Lung (tissue), 12 donors: ENCODE measurements around the gene ARMC7. TPM values are rescaled to one million over a fixed set of nuclear protein-coding genes. Genes with fewer than 3 reads are reported as not detected.

Source experiments
- ATAC-seq: fragments of 200-7000 bp; cut with Tn5 transposase; one replicate; pipeline ENCODE4 v1.9.1; 2020; ENCODE audit warnings: moderate number of reproducible peaks; ENCODE audit not compliant: insufficient read depth, low FRiP score
- DNase-seq, 3 donors: peaks; one replicate each; pipeline ENCODE4 v3.0.0-alpha.2; 2013 to 2017
- H3K27ac ChIP-seq, 2 donors: one replicate each; pipeline ENCODE4 v1.5.1; 2013; ENCODE audit warnings: mild to moderate bottlenecking in 2 of 2, moderate library complexity in 2 of 2, control low read depth in 1 of 2, inconsistent platforms in 1 of 2, low read depth in 1 of 2, low read length in 1 of 2
- H3K27me3 ChIP-seq, 3 donors: one replicate each; pipeline ENCODE4 v1.5.1; 2013; ENCODE audit warnings: low read length in 2 of 3; ENCODE audit not compliant: control insufficient read depth in 3 of 3, insufficient read depth in 3 of 3
- H3K36me3 ChIP-seq, 4 donors: one replicate each; pipeline ENCODE4 v1.5.1; 2013; ENCODE audit warnings: low read length in 4 of 4, mild to moderate bottlenecking in 1 of 4, moderate library complexity in 1 of 4; ENCODE audit not compliant: control insufficient read depth in 4 of 4, insufficient read depth in 4 of 4
- H3K4me1 ChIP-seq, 5 donors: one replicate each; pipeline ENCODE4 v1.5.1; 2013; ENCODE audit warnings: low read length in 5 of 5, mild to moderate bottlenecking in 2 of 5, moderate library complexity in 1 of 5; ENCODE audit not compliant: control insufficient read depth in 5 of 5, insufficient read depth in 5 of 5
- H3K4me3 ChIP-seq: one replicate; pipeline ENCODE4 v1.5.1; 2013; ENCODE audit warnings: mild to moderate bottlenecking, control low read depth, moderate library complexity
- H3K9ac ChIP-seq, 2 donors: one replicate each; pipeline ENCODE4 v1.5.1; 2013; ENCODE audit warnings: low read length in 2 of 2, control low read depth in 1 of 2; ENCODE audit not compliant: insufficient read depth in 1 of 2
- H3K9me3 ChIP-seq, 4 donors: one replicate each; pipeline ENCODE4 v1.5.1; 2013; ENCODE audit warnings: low read length in 3 of 4, mild to moderate bottlenecking in 1 of 4, moderate library complexity in 1 of 4; ENCODE audit not compliant: control insufficient read depth in 4 of 4, insufficient read depth in 3 of 4
- CTCF ChIP-seq: IDR thresholded peaks from 2 replicates; pipeline ENCODE4 v1.5.1; 2012; ENCODE audit warnings: mild to moderate bottlenecking; ENCODE audit errors: control extremely low read depth, extremely low read depth
- WGBS, 2 donors: extraction: QIAGEN DNeasy Blood & Tissue Kit; methylation state at CpG; one replicate each; pipeline ENCODE4 v1.1.7; 2013; 5-methylcytosine and 5-hydroxymethylcytosine counted together
- polyA plus RNA-seq, 2 donors: library from polyadenylated mRNA; stranded (reverse); fragments of 200-250 nt; gene quantifications; one replicate each; pipeline ENCODE4 v1.2.1, GENCODE V29; 2013
- total RNA-seq, 2 donors: library from RNA; depleted of rRNA in 1 of 2; stranded (reverse); fragments of >200 nt in 1 of 2; gene quantifications; one replicate each; pipeline ENCODE4 v1.2.1, GENCODE V29; 2014 to 2021
- donor health status: control.
- donor health status: control.
- donor health status: Bipolar disorder and iron deficiency.
- donor health status: healthy.
- donor health status: DM: yes; HTN: yes; CAD: no.

ARMC7 gene
- total and polyA plus RNA-seq, 4 donors = 8.1 to 19.2 (median 11.8) TPM

GRCh38 chr17:75073618-75074047 lies 36.1 kb upstream of the ARMC7 start:
- TF ChIP-seq CTCF = no peak
- Histone ChIP-seq H3K27me3 (no peaks in the 10 kb centered on the region), H3K4me1 (peaks cover 0 to 20% (median 11%) of the 10 kb centered on the region in 5 donors), H3K36me3 (no peaks in the 10 kb centered on the region), H3K4me3 (no peak overlapping the region), H3K9ac (no peak overlapping the region), H3K9me3 (no peaks in the 10 kb centered on the region), H3K27ac (no peak overlapping the region)
- ATAC-seq (no peak), DNase-seq (peak in 1 of 3 donors; percentile 49)
- WGBS, 2 donors = 76 to 80% methylated on average over 5 of the region's 5 CpGs

- Histone ChIP-seq H3K27me3 (no peaks in the 10 kb centered on the region), H3K9me3 (no peaks in the 10 kb centered on the region), H3K4me3 (no peak overlapping the region), H3K9ac (no peak overlapping the region), H3K36me3 (no peaks in the 10 kb centered on the region), H3K4me1 (peaks cover 0 to 20% (median 16%) of the 10 kb centered on the region in 5 donors), H3K27ac (no peak overlapping the region)
- 73 to 88% methylated on average over 14 of the region's 14 CpGs for WGBS, 2 donors
- DNase-seq (no peak), ATAC-seq (no peak)
- no peak for TF ChIP-seq CTCF
These were observed 35.2 kb upstream of the ARMC7 start for GRCh38 chr17:75074532-75074931.

GRCh38 chr17:75075597-75076336 lies 34.0 kb upstream of the ARMC7 start:
- TF ChIP-seq CTCF = no peak
- H3K27ac ChIP-seq = no peak overlapping the region
- ATAC-seq = no peak
- H3K9me3 ChIP-seq = no peaks in the 10 kb centered on the region
- H3K27me3 ChIP-seq = no peaks in the 10 kb centered on the region
- 42 to 60% methylated on average over 4 of the region's 4 CpGs for WGBS, 2 donors
- no peak for DNase-seq
- no peak overlapping the region for H3K9ac ChIP-seq
- H3K36me3 ChIP-seq = no peaks in the 10 kb centered on the region
- peaks cover 0 to 20% (median 16%) of the 10 kb centered on the region in 5 donors for H3K4me1 ChIP-seq
- H3K4me3 ChIP-seq = no peak overlapping the region
